SU-DHL-6 (cell line): ENCODE measurements around the gene PLCB2.

ENCODE experiments used
- H2AFZ ChIP-seq: fragments of 200-600 bp; sonication (generic); 2 replicates; pipeline ENCODE4 v1.6.1; 2014; ENCODE audit warnings: low read depth, mild to moderate bottlenecking, moderate library complexity, mixed read lengths, antibody characterized with exemption, low read length; ENCODE audit not compliant: severe bottlenecking
- H3F3A ChIP-seq: fragments of 200-600 bp; shearing (Covaris generic); 2 replicates; pipeline ENCODE4 v1.6.0; 2016; ENCODE audit warnings: antibody characterized with exemption, mild to moderate bottlenecking; ENCODE audit not compliant: insufficient read depth
- H3K27ac ChIP-seq: fragments of 200-600 bp; sonication (generic); 2 replicates; pipeline ENCODE4 v1.5.1; 2016; ENCODE audit warnings: low read depth, mild to moderate bottlenecking, low read length, moderate library complexity, mixed read lengths
- H3K27me3 ChIP-seq: fragments of 200-600 bp; sonication (generic), shearing (Covaris generic); 2 replicates; pipeline ENCODE4 v1.6.0; 2014; ENCODE audit warnings: mild to moderate bottlenecking, low read length
- H3K36me3 ChIP-seq: fragments of 200-600 bp; sonication (generic); 2 replicates; pipeline ENCODE4 v1.6.1; 2014; ENCODE audit warnings: mild to moderate bottlenecking, low read length, mixed read lengths
- H3K4me2 ChIP-seq: fragments of 300-600, 200-600 bp; shearing (Covaris generic), sonication (generic); 2 replicates; pipeline ENCODE4 v1.6.0; 2014; ENCODE audit warnings: low read length, low read depth, mild to moderate bottlenecking; ENCODE audit not compliant: poor library complexity, severe bottlenecking
- H3K4me3 ChIP-seq: fragments of 200-600 bp; sonication (generic); 2 replicates; pipeline ENCODE4 v1.5.1; 2014; ENCODE audit warnings: antibody characterized with exemption, low read length, mild to moderate bottlenecking, mixed read lengths; ENCODE audit not compliant: insufficient read depth, poor library complexity, severe bottlenecking
- H3K79me2 ChIP-seq: fragments of 200-600 bp; sonication (generic); 2 replicates; pipeline ENCODE4 v1.6.1; 2014; ENCODE audit warnings: mild to moderate bottlenecking, low read length, moderate library complexity; ENCODE audit not compliant: insufficient read depth
- H3K9ac ChIP-seq: fragments of 200-600 bp; sonication (generic); 2 replicates; pipeline ENCODE4 v1.7.0; 2014; ENCODE audit warnings: mild to moderate bottlenecking, low read length
- H3K9me2 ChIP-seq: fragments of 200-600 bp; sonication (generic); replicated peaks from 2 replicates; pipeline ENCODE4 v1.6.1; 2014; ENCODE audit warnings: low read length; ENCODE audit not compliant: insufficient read depth
- H3K9me3 ChIP-seq: fragments of 200-600 bp; sonication (generic); 2 replicates; pipeline ENCODE4 v1.6.1; 2014; ENCODE audit warnings: low read length, mixed read lengths; ENCODE audit not compliant: insufficient read depth
- H4K20me1 ChIP-seq: fragments of 200-600 bp; sonication (generic); 2 replicates; pipeline ENCODE4 v1.6.1; 2014; ENCODE audit warnings: low read depth, mild to moderate bottlenecking, antibody characterized with exemption, low read length, moderate library complexity, mixed read lengths
- EZH2phosphoT487 ChIP-seq: fragments of 200-600 bp; sonication (generic), shearing (Covaris generic); conservative IDR thresholded peaks from 2 replicates; pipeline ENCODE4 v1.6.1; 2018; ENCODE audit warnings: mild to moderate bottlenecking, antibody characterized with exemption, low read length, moderate library complexity, mixed read lengths
- TF ChIP-seq, protein P1 (sequence below): fragments of 200-600 bp; sonication (generic); IDR thresholded peaks from one replicate; pipeline ENCODE4 v1.5.1; 2017; ENCODE audit warnings: antibody characterized with exemption, mild to moderate bottlenecking, low read length, moderate library complexity; ENCODE audit not compliant: insufficient read depth, poor library complexity, severe bottlenecking

Gene PLCB2

GRCh38 chr15:40265355-40265754 is 42.4 kb downstream of the PLCB2 start:
- H3K27me3 ChIP-seq = no peaks in the 10 kb centered on the region
- H3K9me2 ChIP-seq = no peaks in the 10 kb centered on the region
- TF ChIP-seq, protein P1, sequence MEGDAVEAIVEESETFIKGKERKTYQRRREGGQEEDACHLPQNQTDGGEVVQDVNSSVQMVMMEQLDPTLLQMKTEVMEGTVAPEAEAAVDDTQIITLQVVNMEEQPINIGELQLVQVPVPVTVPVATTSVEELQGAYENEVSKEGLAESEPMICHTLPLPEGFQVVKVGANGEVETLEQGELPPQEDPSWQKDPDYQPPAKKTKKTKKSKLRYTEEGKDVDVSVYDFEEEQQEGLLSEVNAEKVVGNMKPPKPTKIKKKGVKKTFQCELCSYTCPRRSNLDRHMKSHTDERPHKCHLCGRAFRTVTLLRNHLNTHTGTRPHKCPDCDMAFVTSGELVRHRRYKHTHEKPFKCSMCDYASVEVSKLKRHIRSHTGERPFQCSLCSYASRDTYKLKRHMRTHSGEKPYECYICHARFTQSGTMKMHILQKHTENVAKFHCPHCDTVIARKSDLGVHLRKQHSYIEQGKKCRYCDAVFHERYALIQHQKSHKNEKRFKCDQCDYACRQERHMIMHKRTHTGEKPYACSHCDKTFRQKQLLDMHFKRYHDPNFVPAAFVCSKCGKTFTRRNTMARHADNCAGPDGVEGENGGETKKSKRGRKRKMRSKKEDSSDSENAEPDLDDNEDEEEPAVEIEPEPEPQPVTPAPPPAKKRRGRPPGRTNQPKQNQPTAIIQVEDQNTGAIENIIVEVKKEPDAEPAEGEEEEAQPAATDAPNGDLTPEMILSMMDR = no peak
- no peak for TF ChIP-seq EZH2phosphoT487
- no peak overlapping the region for H2AFZ ChIP-seq
- no peaks in the 10 kb centered on the region for H4K20me1 ChIP-seq
- H3K4me2 ChIP-seq = no peak overlapping the region
- H3K9ac ChIP-seq = no peak overlapping the region
- H3F3A ChIP-seq = no peaks in the 10 kb centered on the region
- no peak overlapping the region for H3K4me3 ChIP-seq
- H3K27ac ChIP-seq = no peak overlapping the region
- H3K36me3 ChIP-seq = no peaks in the 10 kb centered on the region
- no peaks in the 10 kb centered on the region for H3K9me3 ChIP-seq
- H3K79me2 ChIP-seq = no peaks in the 10 kb centered on the region

GRCh38 chr15:40264321-40265153 is 43.2 kb downstream of the PLCB2 start:
- H3K27ac ChIP-seq = no peak overlapping the region
- no peak overlapping the region for H3K4me3 ChIP-seq
- no peak overlapping the region for H3K9ac ChIP-seq
- H3K9me2 ChIP-seq = no peaks in the 10 kb centered on the region
- no peak for TF ChIP-seq EZH2phosphoT487
- TF ChIP-seq, protein P1 = no peak
- H3K4me2 ChIP-seq = no peak overlapping the region
- no peaks in the 10 kb centered on the region for H3K79me2 ChIP-seq
- H3F3A ChIP-seq = no peaks in the 10 kb centered on the region
- no peak overlapping the region for H2AFZ ChIP-seq
- no peaks in the 10 kb centered on the region for H3K36me3 ChIP-seq
- H3K27me3 ChIP-seq = no peaks in the 10 kb centered on the region
- H3K9me3 ChIP-seq = no peaks in the 10 kb centered on the region
- no peaks in the 10 kb centered on the region for H4K20me1 ChIP-seq

DNA sequence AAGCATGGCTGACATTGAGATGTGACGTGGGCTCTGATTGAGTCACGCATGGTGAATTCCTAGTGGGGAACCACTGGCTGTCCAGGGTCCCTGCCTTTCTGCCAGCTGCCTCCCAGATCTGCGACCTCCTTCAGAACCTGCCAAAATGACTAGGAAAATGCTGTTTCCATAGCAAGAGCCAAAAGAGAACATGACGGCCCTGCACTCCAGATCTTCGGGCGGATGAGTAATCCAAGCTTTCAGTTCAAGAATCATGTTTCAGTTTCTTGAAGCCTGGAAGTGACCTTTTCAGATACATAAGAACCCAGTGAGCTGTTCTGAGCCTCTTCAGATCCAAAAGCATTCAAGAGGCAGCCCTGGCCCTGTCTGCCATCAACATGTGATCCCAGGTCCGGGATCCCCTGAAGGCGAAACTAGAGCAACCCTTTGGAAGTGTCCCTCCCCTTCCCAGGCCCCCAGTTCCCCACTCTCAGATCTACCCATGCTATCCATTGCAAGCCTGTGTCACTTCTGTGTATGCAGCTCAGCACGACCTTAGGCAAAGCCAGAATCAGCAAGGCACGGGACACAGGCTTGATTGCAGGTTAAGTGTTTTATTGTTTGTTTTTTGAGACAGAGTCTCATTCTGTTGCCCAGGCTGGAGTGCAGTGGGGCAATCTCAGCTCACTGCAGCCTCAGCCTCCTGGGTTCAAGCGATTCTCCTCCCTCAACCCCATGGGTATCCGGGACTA is 44.5 kb downstream of the PLCB2 start:
- Histone ChIP-seq H3K9ac (no peak overlapping the region), H3K27me3 (no peaks in the 10 kb centered on the region), H3K4me2 (no peak overlapping the region), H4K20me1 (no peaks in the 10 kb centered on the region), H2AFZ (no peak overlapping the region), H3K36me3 (no peaks in the 10 kb centered on the region), H3K27ac (no peak overlapping the region), H3K79me2 (no peaks in the 10 kb centered on the region), H3F3A (no peaks in the 10 kb centered on the region), H3K9me2 (no peaks in the 10 kb centered on the region), H3K4me3 (no peak overlapping the region), H3K9me3 (no peaks in the 10 kb centered on the region)
- TF ChIP-seq, protein P1 = no peak
- no peak for TF ChIP-seq EZH2phosphoT487
